ENCODE results near the gene OAS2. TPM values are rescaled to one million over a fixed set of nuclear protein-coding genes. Genes with fewer than 3 reads are reported as not detected.
A peak's percentile ranks its signal among the peaks of the same experiment; 100 is the strongest.

Gene OAS2
- total and polyA plus RNA-seq, 9 donors = 1.1 to 2.9 (median 2.1) TPM

DNA sequence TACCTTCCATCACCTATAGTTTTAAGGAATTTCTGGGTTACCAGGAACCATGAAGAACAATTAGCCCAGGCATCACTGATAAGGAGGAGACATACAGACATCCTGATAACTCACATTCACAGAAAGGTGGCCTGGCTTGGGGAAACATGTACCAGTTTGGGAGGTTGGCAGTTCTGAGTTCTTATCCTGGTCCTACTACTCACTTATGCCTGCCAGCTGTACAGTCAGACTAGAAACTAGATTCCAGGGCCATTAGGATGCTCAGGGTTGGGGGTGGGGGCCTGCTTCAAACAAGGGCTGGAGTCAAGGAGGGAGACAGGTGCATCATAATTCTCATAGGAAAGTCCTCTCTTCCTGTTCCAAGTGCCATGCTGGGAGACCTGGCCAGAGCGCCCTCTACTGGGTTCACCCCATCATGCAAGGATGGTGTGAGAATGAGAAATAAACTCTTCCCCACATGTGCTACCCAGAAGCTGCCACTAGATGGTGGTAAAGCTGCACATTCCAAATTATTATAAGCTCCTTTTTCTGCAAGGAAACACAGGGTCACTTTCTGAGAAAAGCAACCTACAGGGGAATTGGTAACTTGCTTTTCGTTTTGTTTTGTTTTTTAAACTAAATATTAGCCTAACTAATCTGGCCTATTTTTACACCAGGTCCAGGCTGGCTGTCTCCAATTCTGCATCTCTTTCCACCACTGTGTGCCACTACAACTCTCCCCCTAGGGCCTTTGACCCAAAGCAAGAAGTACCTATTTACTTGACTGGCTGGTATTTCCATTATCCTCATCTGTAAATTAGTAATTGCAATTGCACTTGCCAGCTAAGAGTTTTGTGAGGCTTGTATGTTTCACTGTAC lies 14.5 kb downstream of the OAS2 start:
- no peaks in the 10 kb centered on the region for H3K9me3 ChIP-seq (replicated peaks; ENCODE audit: control insufficient read depth, low read depth, low read length)
- no CpG with 5 or more reads among the region's 2 CpGs for WGBS (ENCODE audit: insufficient coverage)
- H3K4me1 ChIP-seq (ENCODE audit: control insufficient read depth, insufficient read depth, low read length) = no peaks in the 10 kb centered on the region
- H3K27ac ChIP-seq (ENCODE audit: low read length) = no peak overlapping the region
- peaks cover 10% of the 10 kb centered on the region for H3K36me3 ChIP-seq (ENCODE audit: control insufficient read depth, insufficient read depth, low read length)
- DNase-seq = peak; percentile 37
- no peak overlapping the region for H3K4me3 ChIP-seq (ENCODE audit: low read length)
- no peaks in the 10 kb centered on the region for H3K27me3 ChIP-seq (ENCODE audit: control insufficient read depth, insufficient read depth, low read length)

- Histone ChIP-seq H3K36me3 (ENCODE audit: control insufficient read depth, insufficient read depth, low read length) (peaks cover 15% of the 10 kb centered on the region), H3K27me3 (ENCODE audit: control insufficient read depth, insufficient read depth, low read length) (no peaks in the 10 kb centered on the region), H3K4me3 (ENCODE audit: low read length) (no peak overlapping the region), H3K4me1 (ENCODE audit: control insufficient read depth, insufficient read depth, low read length) (no peaks in the 10 kb centered on the region), H3K9me3 (replicated peaks; ENCODE audit: control insufficient read depth, low read depth, low read length) (peaks cover 3% of the 10 kb centered on the region), H3K27ac (ENCODE audit: low read length) (no peak overlapping the region)
- WGBS (ENCODE audit: insufficient coverage) = 61% methylated on average over 3 of the region's 5 CpGs
- no peak for DNase-seq
Observed at GRCh38 chr12:112995008-112995407, 16.7 kb downstream of the OAS2 start.

- peaks cover 3% of the 10 kb centered on the region for H3K9me3 ChIP-seq (replicated peaks; ENCODE audit: control insufficient read depth, low read depth, low read length)
- H3K4me1 ChIP-seq (ENCODE audit: control insufficient read depth, insufficient read depth, low read length) = no peaks in the 10 kb centered on the region
- peaks cover 15% of the 10 kb centered on the region for H3K36me3 ChIP-seq (ENCODE audit: control insufficient read depth, insufficient read depth, low read length)
- H3K4me3 ChIP-seq (ENCODE audit: low read length) = no peak overlapping the region
- H3K27me3 ChIP-seq (ENCODE audit: control insufficient read depth, insufficient read depth, low read length) = no peaks in the 10 kb centered on the region
- DNase-seq = no peak
- 69% methylated on average over 7 of the region's 8 CpGs for WGBS (ENCODE audit: insufficient coverage)
- H3K27ac ChIP-seq (ENCODE audit: low read length) = no peak overlapping the region
Observed at GRCh38 chr12:112996501-112996900, 18.2 kb downstream of the OAS2 start.

- Histone ChIP-seq H3K4me1 (ENCODE audit: control insufficient read depth, insufficient read depth, low read length) (no peaks in the 10 kb centered on the region), H3K36me3 (ENCODE audit: control insufficient read depth, insufficient read depth, low read length) (peaks cover 15% of the 10 kb centered on the region), H3K27ac (ENCODE audit: low read length) (no peak overlapping the region), H3K9me3 (replicated peaks; ENCODE audit: control insufficient read depth, low read depth, low read length) (peaks cover 3% of the 10 kb centered on the region), H3K27me3 (ENCODE audit: control insufficient read depth, insufficient read depth, low read length) (no peaks in the 10 kb centered on the region), H3K4me3 (ENCODE audit: low read length) (no peak overlapping the region)
- WGBS (ENCODE audit: insufficient coverage) = 72% methylated on average over 5 of the region's 7 CpGs
- no peak for DNase-seq
Observed at GRCh38 chr12:112997506-112997905, 19.2 kb downstream of the OAS2 start.

DNA sequence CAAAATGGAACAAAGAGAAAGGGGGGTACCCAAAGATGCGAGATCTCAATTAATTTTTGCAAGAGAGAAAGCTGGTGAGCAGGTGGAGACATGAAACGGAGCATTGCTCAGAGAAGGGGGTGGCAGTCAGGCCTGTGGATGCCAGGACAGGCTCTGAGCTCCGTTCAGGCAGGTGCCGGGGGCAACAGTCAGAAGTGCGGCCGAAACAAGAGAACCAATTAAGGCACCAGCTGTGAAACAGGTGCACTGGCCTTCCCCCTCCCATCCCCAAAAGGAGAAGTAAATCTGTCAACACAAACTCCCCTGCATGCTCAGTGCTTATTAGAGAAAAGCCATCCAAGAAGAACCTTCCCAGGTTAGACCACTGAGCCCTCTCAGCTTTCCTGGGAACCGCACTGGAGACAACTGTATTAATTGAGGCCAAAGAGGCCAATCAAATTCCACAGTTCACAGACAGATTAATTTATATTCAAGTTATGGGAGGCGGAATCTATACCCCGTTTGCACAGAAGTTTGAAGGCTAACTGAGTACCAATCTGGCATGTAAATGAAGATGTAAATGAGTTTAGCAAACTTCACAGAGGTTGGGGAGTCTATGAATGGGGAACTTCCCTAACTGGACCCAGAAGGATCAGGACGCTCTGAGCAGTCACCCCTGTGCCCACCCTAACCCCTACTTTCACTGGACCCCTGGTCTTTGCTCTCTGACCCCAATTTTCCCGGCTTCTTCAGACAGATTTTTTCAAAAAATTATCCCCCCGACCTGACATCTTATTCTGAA lies 20.9 kb downstream of the OAS2 start:
- DNase-seq = no peak
- no peak overlapping the region for H3K27ac ChIP-seq (ENCODE audit: low read length)
- H3K9me3 ChIP-seq (replicated peaks; ENCODE audit: control insufficient read depth, low read depth, low read length) = peaks cover 3% of the 10 kb centered on the region
- whole genome bisulfite sequencing (ENCODE audit: insufficient coverage) = 33% methylated on average over 6 of the region's 12 CpGs
- H3K27me3 ChIP-seq (ENCODE audit: control insufficient read depth, insufficient read depth, low read length) = no peaks in the 10 kb centered on the region
- no peak overlapping the region for H3K4me3 ChIP-seq (ENCODE audit: low read length)
- no peaks in the 10 kb centered on the region for H3K4me1 ChIP-seq (ENCODE audit: control insufficient read depth, insufficient read depth, low read length)
- H3K36me3 ChIP-seq (ENCODE audit: control insufficient read depth, insufficient read depth, low read length) = peaks cover 15% of the 10 kb centered on the region

- no peak overlapping the region for H3K4me3 ChIP-seq (ENCODE audit: low read length)
- DNase-seq = no peak
- H3K27ac ChIP-seq (ENCODE audit: low read length) = no peak overlapping the region
- peaks cover 3% of the 10 kb centered on the region for H3K9me3 ChIP-seq (replicated peaks; ENCODE audit: control insufficient read depth, low read depth, low read length)
- H3K27me3 ChIP-seq (ENCODE audit: control insufficient read depth, insufficient read depth, low read length) = no peaks in the 10 kb centered on the region
- 86% methylated on average over 5 of the region's 6 CpGs for WGBS (ENCODE audit: insufficient coverage)
- H3K4me1 ChIP-seq (ENCODE audit: control insufficient read depth, insufficient read depth, low read length) = no peaks in the 10 kb centered on the region
- H3K36me3 ChIP-seq (ENCODE audit: control insufficient read depth, insufficient read depth, low read length) = peaks cover 15% of the 10 kb centered on the region
Observed at GRCh38 chr12:113000433-113000832, 22.1 kb downstream of the OAS2 start.

DNA sequence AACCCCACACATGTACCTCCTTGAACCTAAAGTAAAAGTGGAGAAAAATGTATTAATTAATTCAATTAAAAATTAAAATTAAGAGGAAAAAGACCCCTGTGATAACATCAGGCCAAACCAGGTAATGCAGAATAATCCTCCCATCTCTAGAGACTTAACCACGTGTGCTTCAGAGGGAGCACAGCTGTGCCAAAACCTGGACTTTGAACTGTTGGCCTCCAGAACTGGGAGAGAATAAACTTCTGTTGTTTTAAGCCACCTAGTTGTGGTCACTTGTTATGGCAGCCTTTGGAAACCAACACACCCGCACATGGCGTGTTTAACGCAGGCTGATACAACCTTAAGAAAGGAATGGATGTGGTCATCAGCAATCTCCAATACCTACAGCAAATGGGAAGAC lies 23.8 kb downstream of the OAS2 start:
- Histone ChIP-seq H3K27me3 (ENCODE audit: control insufficient read depth, insufficient read depth, low read length) (no peaks in the 10 kb centered on the region), H3K9me3 (replicated peaks; ENCODE audit: control insufficient read depth, low read depth, low read length) (peaks cover 3% of the 10 kb centered on the region), H3K4me3 (ENCODE audit: low read length) (no peak overlapping the region), H3K27ac (ENCODE audit: low read length) (no peak overlapping the region), H3K36me3 (ENCODE audit: control insufficient read depth, insufficient read depth, low read length) (peaks cover 20% of the 10 kb centered on the region), H3K4me1 (ENCODE audit: control insufficient read depth, insufficient read depth, low read length) (no peaks in the 10 kb centered on the region)
- no CpG with 5 or more reads among the region's 4 CpGs for WGBS (ENCODE audit: insufficient coverage)
- no peak for DNase-seq

DNA sequence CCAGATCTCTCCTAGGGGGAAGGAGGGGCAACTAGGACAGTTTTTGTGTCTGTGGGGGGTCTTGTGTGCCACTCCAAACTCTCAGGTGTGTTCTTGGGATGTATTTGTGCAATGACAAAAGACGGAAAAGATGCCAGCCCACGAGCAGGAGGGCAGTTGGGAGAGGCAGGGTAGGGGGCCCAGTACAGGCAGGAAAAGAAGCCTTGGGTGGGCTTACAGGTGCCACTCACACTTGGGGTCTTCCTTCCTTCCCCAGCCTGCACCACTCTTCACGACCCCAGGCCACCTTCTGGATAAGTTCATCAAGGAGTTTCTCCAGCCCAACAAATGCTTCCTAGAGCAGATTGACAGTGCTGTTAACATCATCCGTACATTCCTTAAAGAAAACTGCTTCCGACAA lies 24.4 kb downstream of the OAS2 start:
- Histone ChIP-seq H3K9me3 (replicated peaks; ENCODE audit: control insufficient read depth, low read depth, low read length) (peaks cover 3% of the 10 kb centered on the region), H3K4me1 (ENCODE audit: control insufficient read depth, insufficient read depth, low read length) (no peaks in the 10 kb centered on the region), H3K27me3 (ENCODE audit: control insufficient read depth, insufficient read depth, low read length) (peaks cover 2% of the 10 kb centered on the region), H3K36me3 (ENCODE audit: control insufficient read depth, insufficient read depth, low read length) (peaks cover 22% of the 10 kb centered on the region), H3K27ac (ENCODE audit: low read length) (no peak overlapping the region), H3K4me3 (ENCODE audit: low read length) (no peak overlapping the region)
- WGBS (ENCODE audit: insufficient coverage) = 85% methylated on average over 2 of the region's 5 CpGs
- DNase-seq = no peak

- Histone ChIP-seq H3K9me3 (replicated peaks; ENCODE audit: control insufficient read depth, low read depth, low read length) (no peaks in the 10 kb centered on the region), H3K27me3 (ENCODE audit: control insufficient read depth, insufficient read depth, low read length) (peaks cover 2% of the 10 kb centered on the region), H3K4me3 (ENCODE audit: low read length) (no peak overlapping the region), H3K36me3 (ENCODE audit: control insufficient read depth, insufficient read depth, low read length) (peaks cover 15% of the 10 kb centered on the region), H3K4me1 (ENCODE audit: control insufficient read depth, insufficient read depth, low read length) (no peaks in the 10 kb centered on the region), H3K27ac (ENCODE audit: low read length) (no peak overlapping the region)
- DNase-seq = no peak
- WGBS (ENCODE audit: insufficient coverage) = 82% methylated on average over 9 of the region's 9 CpGs
Observed at GRCh38 chr12:113003636-113004035, 25.3 kb downstream of the OAS2 start.

DNA sequence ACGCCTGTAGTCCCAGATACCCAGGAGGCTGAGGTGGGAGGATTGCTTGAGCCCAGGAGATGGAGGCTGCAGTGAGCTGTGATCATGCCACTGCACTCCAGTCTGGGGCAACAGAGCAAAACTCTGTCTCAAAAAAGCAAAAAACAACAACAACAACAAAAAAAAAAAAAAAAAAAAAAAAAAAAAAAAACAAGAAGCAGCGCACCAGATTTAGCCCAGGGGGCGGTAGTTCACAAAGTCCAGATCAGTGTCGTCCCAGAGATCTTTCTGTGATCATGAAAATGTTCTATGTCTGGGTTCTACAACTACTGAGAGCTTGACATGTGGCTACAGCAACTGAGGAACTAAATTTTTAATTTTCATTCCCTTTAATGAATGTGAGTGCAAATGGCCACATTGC lies 27.4 kb downstream of the OAS2 start:
- WGBS (ENCODE audit: insufficient coverage) = no CpG with 5 or more reads among the region's 4 CpGs
- Histone ChIP-seq H3K36me3 (ENCODE audit: control insufficient read depth, insufficient read depth, low read length) (peaks cover 21% of the 10 kb centered on the region), H3K27me3 (ENCODE audit: control insufficient read depth, insufficient read depth, low read length) (peaks cover 2% of the 10 kb centered on the region), H3K4me3 (ENCODE audit: low read length) (no peak overlapping the region), H3K9me3 (replicated peaks; ENCODE audit: control insufficient read depth, low read depth, low read length) (no peaks in the 10 kb centered on the region), H3K4me1 (ENCODE audit: control insufficient read depth, insufficient read depth, low read length) (no peaks in the 10 kb centered on the region), H3K27ac (ENCODE audit: low read length) (no peak overlapping the region)
- no peak for DNase-seq
